ENCODE data around the gene ACOT2. TPM values are rescaled to one million over a fixed set of nuclear protein-coding genes. Genes with fewer than 3 reads are reported as not detected.

Gene ACOT2
- total RNA-seq, 1 donor from 2014 or later = 5.9 TPM

GRCh38 chr14:73607241-73607640, 38.2 kb downstream of the ACOT2 start:
- Mint-ChIP-seq H3K27me3 (ENCODE audit: insufficient read depth) (no peaks in the 10 kb centered on the region), H3K4me1 (ENCODE audit: low read depth) (peaks cover 5% of the 10 kb centered on the region), H3K27ac (no peak overlapping the region), H3K36me3 (ENCODE audit: low read depth) (no peaks in the 10 kb centered on the region), H3K4me3 (no peak overlapping the region), H3K9me3 (no peaks in the 10 kb centered on the region)
- DNase-seq (ENCODE audit: low spot score) = no peak
- intact Hi-C loops (cut with micrococcal nuclease) = no loop called here

- intact Hi-C loops (cut with micrococcal nuclease) = no loop called here
- Mint-ChIP-seq H3K9me3 (no peaks in the 10 kb centered on the region), H3K27me3 (ENCODE audit: insufficient read depth) (peaks cover 3% of the 10 kb centered on the region), H3K4me3 (no peak overlapping the region), H3K36me3 (ENCODE audit: low read depth) (no peaks in the 10 kb centered on the region), H3K27ac (no peak overlapping the region), H3K4me1 (ENCODE audit: low read depth) (peaks cover 11% of the 10 kb centered on the region)
- DNase-seq (ENCODE audit: low spot score) = no peak
Measured at GRCh38 chr14:73610687-73611086, 41.7 kb downstream of the ACOT2 start.

- peak within 1 kb of the TSS; percentile 52 for H3K27ac Mint-ChIP-seq
- H3K4me3 Mint-ChIP-seq = peak within 1 kb of the TSS; percentile 83
- peak; percentile 54 for DNase-seq (ENCODE audit: low spot score)
- intact Hi-C loops (cut with micrococcal nuclease) = loop anchor here (1.0 to 2.0 kb wide), 2 partner anchors 22 to 43 kb away; partner anchors contain the start of genes ACOT2 and ACOT4
- H3K36me3 Mint-ChIP-seq (ENCODE audit: low read depth) = no peaks in the 10 kb centered on the region
- no peaks in the 10 kb centered on the region for H3K9me3 Mint-ChIP-seq
- H3K27me3 Mint-ChIP-seq (ENCODE audit: insufficient read depth) = peaks cover 7% of the 10 kb centered on the region
- peaks cover 5% of the 10 kb centered on the region for H3K4me1 Mint-ChIP-seq (ENCODE audit: low read depth)
Measured at GRCh38 chr14:73612339-73613045, 43.5 kb downstream of the ACOT2 start, which contains the start of gene ACOT6. ACOT6 (plus strand) TSS chr14:73612517; CDS start chr14:73612572, 55 bp downstream.

- H3K4me1 Mint-ChIP-seq (ENCODE audit: low read depth) = peaks cover 5% of the 10 kb centered on the region
- intact Hi-C loops (cut with micrococcal nuclease) = loop anchor here (2.0 kb wide), 1 partner anchor 22 kb away; the partner anchor contains the start of gene ACOT4
- peak overlapping the region; percentile 52 for H3K27ac Mint-ChIP-seq
- H3K27me3 Mint-ChIP-seq (ENCODE audit: insufficient read depth) = peaks cover 7% of the 10 kb centered on the region
- no peaks in the 10 kb centered on the region for H3K36me3 Mint-ChIP-seq (ENCODE audit: low read depth)
- H3K9me3 Mint-ChIP-seq = no peaks in the 10 kb centered on the region
- H3K4me3 Mint-ChIP-seq = peak overlapping the region; percentile 83
- no peak for DNase-seq (ENCODE audit: low spot score)
Measured at GRCh38 chr14:73613046-73613383, 44.0 kb downstream of the ACOT2 start.

GRCh38 chr14:73613419-73613963, 44.5 kb downstream of the ACOT2 start:
- no peak for DNase-seq (ENCODE audit: low spot score)
- intact Hi-C loops (cut with micrococcal nuclease) = loop anchor here (2.0 kb wide), 1 partner anchor 23 kb away; the partner anchor contains the start of gene ACOT4
- Mint-ChIP-seq H3K4me3 (peak overlapping the region; percentile 83), H3K36me3 (ENCODE audit: low read depth) (no peaks in the 10 kb centered on the region), H3K27me3 (ENCODE audit: insufficient read depth) (peaks cover 7% of the 10 kb centered on the region), H3K9me3 (no peaks in the 10 kb centered on the region), H3K4me1 (ENCODE audit: low read depth) (peaks cover 5% of the 10 kb centered on the region), H3K27ac (no peak overlapping the region)

GRCh38 chr14:73616831-73617230, 47.8 kb downstream of the ACOT2 start:
- DNase-seq (ENCODE audit: low spot score) = no peak
- H3K4me1 Mint-ChIP-seq (ENCODE audit: low read depth) = peaks cover 5% of the 10 kb centered on the region
- H3K27ac Mint-ChIP-seq = no peak overlapping the region
- no peaks in the 10 kb centered on the region for H3K36me3 Mint-ChIP-seq (ENCODE audit: low read depth)
- H3K27me3 Mint-ChIP-seq (ENCODE audit: insufficient read depth) = peaks cover 10% of the 10 kb centered on the region
- H3K4me3 Mint-ChIP-seq = no peak overlapping the region
- no peaks in the 10 kb centered on the region for H3K9me3 Mint-ChIP-seq
- intact Hi-C loops (cut with micrococcal nuclease) = no loop called here

GRCh38 chr14:73619524-73619923, 50.5 kb downstream of the ACOT2 start:
- no peak for DNase-seq (ENCODE audit: low spot score)
- intact Hi-C loops (cut with micrococcal nuclease) = no loop called here
- Mint-ChIP-seq H3K27ac (no peak overlapping the region), H3K9me3 (no peaks in the 10 kb centered on the region), H3K36me3 (ENCODE audit: low read depth) (no peaks in the 10 kb centered on the region), H3K4me1 (ENCODE audit: low read depth) (no peaks in the 10 kb centered on the region), H3K4me3 (no peak overlapping the region), H3K27me3 (ENCODE audit: insufficient read depth) (peaks cover 7% of the 10 kb centered on the region)

GRCh38 chr14:73620268-73620667, 51.3 kb downstream of the ACOT2 start:
- intact Hi-C loops (cut with micrococcal nuclease) = no loop called here
- no peak for DNase-seq (ENCODE audit: low spot score)
- Mint-ChIP-seq H3K27ac (no peak overlapping the region), H3K4me1 (ENCODE audit: low read depth) (no peaks in the 10 kb centered on the region), H3K36me3 (ENCODE audit: low read depth) (no peaks in the 10 kb centered on the region), H3K4me3 (no peak overlapping the region), H3K27me3 (ENCODE audit: insufficient read depth) (peaks cover 7% of the 10 kb centered on the region), H3K9me3 (no peaks in the 10 kb centered on the region)

- Mint-ChIP-seq H3K4me3 (no peak overlapping the region), H3K27me3 (ENCODE audit: insufficient read depth) (peaks cover 1% of the 10 kb centered on the region), H3K4me1 (ENCODE audit: low read depth) (no peaks in the 10 kb centered on the region), H3K27ac (no peak overlapping the region), H3K36me3 (ENCODE audit: low read depth) (no peaks in the 10 kb centered on the region), H3K9me3 (no peaks in the 10 kb centered on the region)
- intact Hi-C loops (cut with micrococcal nuclease) = no loop called here
- no peak for DNase-seq (ENCODE audit: low spot score)
Measured at GRCh38 chr14:73623504-73624054, 54.6 kb downstream of the ACOT2 start.

Other genes starting within 250 kb of the ACOT2 start
- 49.6 and 53.4 TPM in 2 replicates for gene NUMB, start 110.7 kb upstream of the ACOT2 start, total RNA-seq
- 26.7 and 26.9 TPM in 2 replicates for gene RIOX1, start 78.3 kb upstream of the ACOT2 start, total RNA-seq
- 1.6 and 1.8 TPM in 2 replicates for gene ACOT1, start 32.1 kb upstream of the ACOT2 start, total RNA-seq
- gene HEATR4, start 10.3 kb upstream of the ACOT2 start, total RNA-seq = 0.08 TPM in 1 of 2 replicates, not detected in the other
- gene ACOT4, start 22.7 kb downstream of the ACOT2 start, total RNA-seq = 1.1 and 1.9 TPM in 2 replicates
- gene ACOT6, start 43.3 kb downstream of the ACOT2 start, total RNA-seq = not detected in 2 replicates
- 5.3 and 8.5 TPM in 2 replicates for gene DNAL1, start 75.8 kb downstream of the ACOT2 start, total RNA-seq
- gene PNMA1, start 145.2 kb downstream of the ACOT2 start, total RNA-seq = 29.7 and 30.6 TPM in 2 replicates